ENCODE results near the gene PIGB.
"Not testable (repeated sequence)": the region's sequence is repeated elsewhere in the genome, so short reads cannot be mapped to it uniquely, and the experiment has no call there.

PIGB gene

DNA sequence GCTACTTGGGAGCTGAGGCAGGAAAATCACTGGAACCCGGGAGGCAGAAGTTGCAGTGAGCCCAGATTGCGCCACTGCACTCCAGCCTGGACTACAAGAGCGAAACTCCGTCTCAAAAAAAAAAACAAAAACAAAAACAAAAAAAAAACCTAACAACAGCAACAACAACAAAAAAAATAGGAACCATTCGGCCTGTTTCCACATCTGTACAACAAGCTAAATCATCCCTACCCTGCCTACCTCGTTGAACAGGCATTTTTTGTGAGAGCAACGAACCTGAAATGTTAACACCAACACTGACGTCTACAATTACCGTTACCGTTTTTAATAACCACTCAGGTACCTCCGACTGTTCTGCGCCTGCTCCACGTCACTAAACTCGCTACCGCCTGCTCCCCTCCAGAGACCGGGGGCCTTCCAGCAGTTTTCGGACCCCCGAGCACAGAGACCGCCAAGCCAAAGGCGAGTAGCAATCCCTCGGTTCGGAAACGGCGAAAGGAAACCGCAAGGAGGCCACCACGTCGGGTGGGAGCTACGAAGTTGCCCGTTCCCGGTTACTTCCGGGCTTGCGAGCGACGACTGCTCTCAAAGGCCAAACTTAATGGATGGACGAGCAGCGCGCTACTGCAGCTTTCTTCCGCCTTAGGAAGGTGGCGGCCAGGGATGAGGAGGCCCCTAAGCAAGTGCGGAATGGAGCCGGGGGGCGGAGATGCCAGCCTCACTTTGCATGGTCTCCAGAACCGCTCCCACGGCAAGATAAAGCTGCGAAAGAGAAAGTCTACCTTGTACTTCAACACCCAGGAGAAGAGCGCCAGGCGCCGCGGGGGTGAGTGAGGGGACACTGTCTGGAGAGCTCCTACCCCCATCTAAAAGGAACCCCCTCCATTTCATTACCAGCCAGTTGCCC lies at the start of gene PIGB, which contains the start of gene PIGBOS1:
TSS of gene PIGB (plus strand) at position 635 of the 907 bp plus-strand sequence. CDS start at position 664, 29 bp downstream.
TSS of gene PIGBOS1 (minus strand) at position 536 of the 907 bp plus-strand sequence. CDS start 1,331 bp downstream, outside the sequence.
- DNase-seq = peak; percentile 79

DNA sequence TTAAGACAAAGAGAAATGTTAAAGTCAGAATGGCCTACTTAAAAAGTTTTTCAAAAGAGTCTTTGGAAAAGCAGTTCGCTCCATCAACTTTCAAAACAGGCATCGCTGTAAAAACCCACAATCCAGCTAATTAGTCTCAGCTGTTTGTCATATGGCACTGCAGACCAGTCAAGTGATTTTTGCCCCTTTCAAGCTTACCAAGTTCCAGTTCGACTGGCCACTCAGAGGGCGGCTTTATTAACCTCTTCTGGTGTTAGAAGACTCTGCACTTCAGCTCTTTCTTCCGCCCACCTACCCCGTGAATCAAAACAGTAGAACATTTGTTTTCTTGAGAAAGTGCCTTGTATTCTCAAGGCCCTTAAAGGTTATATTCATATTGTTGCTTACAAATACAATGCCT lies 48.7 kb upstream of the PIGB start:
- no peak for DNase-seq

DNA sequence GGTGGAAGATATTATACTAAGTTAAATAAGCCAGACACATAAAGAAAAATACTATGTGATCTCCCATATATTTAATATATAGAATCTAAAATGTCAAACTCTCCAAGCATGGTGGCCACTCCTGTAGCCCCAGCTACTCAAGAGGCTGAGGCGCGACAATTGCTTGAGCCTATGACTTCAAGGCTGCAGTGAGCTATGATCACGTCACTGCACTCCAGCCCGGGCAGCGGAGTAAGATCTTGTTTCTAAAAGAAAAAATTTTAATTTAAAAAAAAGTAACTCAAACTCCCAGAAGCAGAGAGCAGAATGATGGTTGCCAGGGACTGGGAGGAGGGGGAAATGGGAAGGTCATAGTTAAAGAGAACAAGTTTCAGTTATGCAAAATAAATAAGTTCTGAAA lies 42.7 kb upstream of the PIGB start:
- no peak for DNase-seq

DNA sequence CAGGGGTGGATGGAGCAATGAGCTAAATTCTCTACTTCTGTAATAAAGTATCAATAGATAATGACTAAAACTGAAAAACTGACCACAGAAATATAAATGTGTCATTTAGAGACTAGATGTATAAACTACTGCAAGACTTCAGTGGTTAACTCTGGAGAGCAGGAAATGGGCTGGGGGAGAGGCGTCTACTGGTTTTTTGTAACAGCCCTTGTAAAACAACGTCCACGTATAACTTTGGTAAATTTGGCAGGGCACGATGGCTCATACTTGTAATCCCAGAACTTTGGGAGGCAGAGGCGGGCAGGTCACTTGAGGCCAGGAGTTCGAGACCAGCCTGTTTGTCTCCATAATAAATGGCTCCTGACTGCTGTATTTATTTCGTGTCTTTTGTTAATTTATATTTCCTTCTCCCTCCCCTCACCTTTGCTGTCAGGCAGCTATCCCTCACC lies 41.9 kb upstream of the PIGB start:
- DNase-seq = peak; percentile 65

DNA sequence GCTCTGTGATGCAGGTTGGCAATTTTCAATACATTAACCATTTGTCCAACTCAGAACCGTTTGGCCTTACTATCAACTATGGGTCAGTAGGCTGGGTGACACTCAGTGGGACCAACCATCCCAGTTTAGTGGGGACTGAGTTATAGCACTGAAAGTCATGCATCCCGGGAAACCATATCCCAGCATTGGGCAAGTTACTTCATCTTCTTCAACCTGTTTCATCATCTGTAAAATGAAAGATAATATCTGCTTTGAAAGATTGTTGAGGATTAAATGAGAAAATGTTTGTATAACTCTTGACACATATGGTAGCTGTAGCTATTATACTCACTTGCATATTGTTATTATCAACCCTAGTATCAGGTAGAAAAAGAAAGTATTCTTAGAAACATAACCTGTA lies 41.3 kb upstream of the PIGB start:
- no peak for DNase-seq

DNA sequence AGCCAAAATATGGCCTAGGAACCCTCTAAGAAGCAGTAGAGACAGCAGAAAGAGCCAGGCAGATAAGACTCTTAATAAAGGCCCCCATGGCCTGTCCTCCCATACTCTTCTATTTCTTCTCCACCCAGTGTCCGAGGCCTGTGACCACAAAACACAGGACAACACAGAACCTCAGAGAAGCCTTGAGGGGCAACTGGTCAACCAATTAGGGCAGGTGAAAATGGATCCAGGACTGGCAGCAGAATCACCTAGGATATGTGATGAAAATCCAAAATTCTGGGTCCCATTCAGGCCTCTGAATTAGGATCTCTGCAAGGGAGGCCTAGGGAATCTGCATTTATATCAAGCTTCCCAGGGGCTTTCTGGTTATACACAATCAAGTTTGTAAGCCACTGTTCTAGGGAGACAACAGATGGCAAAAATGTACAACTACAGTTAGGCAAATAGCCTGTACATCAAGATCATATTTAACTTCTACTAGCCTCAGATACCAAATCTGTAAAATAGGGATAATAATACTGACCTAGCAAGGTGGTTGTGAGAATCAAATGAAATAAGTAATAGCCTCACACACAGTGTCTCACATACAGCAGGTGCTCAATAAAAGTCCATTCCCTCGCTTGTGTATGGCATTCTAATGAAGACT lies 39.8 kb upstream of the PIGB start:
- DNase-seq = no peak

DNA sequence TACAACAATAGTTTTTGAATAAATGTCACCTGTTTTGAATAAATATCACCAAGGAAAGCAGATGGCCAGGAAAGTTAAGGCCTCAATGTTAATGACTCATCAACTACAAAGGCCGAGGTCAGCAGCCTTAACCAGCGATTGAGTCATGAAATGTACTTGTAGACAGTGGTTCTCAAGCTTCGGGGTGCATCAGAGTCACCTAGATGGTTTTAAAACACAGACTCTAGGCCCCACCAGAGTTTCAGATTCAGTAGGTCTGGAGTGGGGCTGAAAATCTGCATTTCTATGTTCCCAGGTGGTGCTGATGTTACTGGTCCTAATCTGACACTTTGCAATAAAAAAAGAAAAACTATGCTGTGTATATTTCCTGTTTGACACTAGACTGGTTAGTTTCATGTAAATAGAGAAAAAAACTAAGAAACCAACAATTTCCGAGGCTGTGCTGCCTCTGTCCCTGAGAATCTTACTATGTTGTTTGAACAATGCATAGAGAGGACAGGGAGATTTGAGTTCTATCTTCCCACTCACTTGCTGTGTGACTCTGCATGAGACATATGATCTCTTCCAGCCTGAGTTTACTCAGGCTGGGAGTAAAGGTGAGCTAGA lies 39.2 kb upstream of the PIGB start:
- peak; percentile 71 for DNase-seq

DNA sequence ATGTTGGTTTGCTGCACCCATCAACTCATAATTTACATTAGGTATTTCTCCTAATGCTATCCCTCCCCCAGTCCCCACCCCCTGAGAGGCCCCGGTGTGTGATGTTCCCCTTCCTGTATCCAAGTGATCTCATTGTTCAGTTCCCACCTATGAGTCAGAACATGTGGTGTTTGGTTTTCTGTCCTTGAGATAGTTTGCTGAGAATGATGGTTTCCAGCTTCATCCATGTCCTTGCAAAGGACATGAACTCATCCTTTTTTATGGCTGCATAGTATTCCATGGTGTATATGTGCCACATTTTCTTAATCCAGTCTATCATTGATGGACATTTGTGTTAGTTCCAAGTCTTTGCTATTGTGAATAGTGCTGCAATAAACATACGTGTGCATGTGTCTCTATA lies 38.4 kb upstream of the PIGB start:
- DNase-seq = peak; percentile 59

DNA sequence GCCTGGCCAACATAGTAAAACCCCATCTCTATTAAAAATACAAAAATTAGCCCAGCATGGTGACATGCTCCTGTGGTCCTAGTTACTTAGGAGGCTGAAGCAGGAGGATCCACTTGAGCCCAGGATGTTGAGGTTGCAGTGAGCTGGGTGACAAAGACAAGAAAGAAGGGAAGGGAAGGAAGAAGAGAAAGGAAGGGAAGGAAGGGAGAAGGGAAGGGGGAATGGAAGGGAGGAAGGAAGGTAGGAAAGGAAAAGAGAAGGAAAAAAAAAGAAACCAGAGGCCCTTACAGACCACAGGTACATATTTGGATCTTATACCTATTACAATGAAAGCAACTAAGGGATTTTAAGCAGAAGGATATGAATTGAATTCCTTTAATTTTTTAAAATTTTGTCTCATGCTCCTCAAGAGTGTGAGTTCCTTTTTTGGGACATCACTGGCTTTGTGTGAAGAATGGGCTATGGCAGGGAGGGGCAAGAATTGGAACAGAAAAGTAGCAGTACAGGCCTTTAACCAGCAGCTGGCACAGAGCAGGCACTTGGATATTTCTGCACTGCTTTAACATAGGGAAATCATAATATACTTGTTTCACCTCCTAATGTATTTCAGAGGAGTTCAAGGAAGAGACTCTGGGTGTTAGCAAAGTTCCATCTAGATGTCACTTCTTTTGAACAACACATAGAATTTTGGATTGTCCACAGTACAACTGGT lies 37.3 kb upstream of the PIGB start:
- no peak for DNase-seq

DNA sequence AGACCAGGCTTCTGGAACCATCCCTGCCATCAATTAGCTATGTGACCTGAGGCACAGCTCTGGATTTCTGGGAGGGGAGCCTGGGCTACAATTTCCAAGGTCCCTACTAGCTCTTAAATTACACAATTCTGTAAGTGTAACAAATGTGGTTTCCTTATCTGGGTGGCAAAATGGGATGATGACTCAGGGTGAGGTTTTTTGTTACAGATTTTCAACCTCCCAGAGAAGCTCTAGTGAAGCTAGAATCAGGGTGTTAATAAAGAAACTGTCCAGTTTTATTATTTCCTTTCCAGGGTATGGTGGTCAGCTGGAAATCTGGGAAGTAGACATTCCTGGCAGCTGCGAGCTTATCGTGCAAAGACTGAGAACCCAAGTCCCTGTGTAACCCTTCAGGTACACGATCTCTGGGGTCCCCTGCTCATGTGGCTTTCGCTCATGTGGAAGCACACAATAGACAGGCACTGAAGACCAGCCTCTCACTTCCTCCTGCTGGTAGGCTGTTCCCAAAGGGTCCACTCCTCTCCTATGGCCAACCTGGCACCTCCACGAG lies 36.7 kb upstream of the PIGB start:
- DNase-seq = no peak

DNA sequence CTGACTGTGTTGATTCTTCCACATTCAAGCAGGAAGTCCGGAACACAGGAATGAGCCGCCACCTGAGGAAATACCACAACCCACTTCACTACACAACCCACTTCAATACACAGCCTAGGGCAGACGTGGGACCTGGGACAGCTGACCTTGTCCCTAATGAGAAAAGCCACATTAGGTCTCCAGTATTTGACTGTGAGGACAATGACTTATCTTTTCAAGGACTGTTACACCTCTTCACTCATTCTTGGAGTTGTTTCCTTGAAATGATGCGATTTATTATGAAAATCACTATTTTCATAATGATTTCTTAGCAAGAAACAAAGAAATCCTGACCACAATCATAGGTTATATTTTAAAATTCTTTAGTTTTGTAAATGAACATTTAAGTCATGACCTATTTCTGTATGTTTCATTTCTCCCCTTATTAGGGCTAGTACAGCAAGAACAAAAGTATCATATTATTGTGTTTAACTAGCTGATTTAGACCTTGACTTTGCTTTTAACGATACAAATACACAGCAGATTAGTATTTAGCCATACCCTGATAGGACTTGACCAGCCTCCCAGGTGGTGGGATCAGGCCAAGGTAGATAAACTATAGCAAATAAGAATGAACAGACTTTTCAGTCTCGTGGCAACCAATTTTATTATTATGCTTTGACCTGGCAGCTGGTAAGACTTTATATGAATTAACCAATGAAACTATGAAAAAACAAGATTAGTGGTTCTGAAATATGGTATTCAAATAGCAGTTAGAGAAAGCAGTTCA lies 35.5 kb upstream of the PIGB start:
- DNase-seq = no peak

DNA sequence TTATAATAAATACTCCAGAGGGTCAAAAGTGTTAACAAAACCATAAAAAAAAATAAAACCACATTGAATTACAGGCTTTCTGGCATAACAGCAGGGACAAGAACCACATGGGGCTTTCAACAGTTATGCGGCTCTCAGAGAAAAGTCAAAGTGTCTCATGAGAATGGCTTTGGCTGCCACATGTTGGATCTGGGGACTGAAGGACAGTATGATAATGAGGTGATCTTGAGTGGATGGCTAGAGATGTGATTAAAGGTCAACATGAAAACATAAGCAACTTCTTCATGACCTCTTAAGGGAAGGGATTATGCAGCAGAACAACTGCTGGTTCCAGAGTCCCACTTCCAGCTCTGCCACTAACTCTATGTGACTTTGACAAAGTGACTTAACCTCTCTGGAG lies 34.6 kb upstream of the PIGB start:
- DNase-seq = no peak

DNA sequence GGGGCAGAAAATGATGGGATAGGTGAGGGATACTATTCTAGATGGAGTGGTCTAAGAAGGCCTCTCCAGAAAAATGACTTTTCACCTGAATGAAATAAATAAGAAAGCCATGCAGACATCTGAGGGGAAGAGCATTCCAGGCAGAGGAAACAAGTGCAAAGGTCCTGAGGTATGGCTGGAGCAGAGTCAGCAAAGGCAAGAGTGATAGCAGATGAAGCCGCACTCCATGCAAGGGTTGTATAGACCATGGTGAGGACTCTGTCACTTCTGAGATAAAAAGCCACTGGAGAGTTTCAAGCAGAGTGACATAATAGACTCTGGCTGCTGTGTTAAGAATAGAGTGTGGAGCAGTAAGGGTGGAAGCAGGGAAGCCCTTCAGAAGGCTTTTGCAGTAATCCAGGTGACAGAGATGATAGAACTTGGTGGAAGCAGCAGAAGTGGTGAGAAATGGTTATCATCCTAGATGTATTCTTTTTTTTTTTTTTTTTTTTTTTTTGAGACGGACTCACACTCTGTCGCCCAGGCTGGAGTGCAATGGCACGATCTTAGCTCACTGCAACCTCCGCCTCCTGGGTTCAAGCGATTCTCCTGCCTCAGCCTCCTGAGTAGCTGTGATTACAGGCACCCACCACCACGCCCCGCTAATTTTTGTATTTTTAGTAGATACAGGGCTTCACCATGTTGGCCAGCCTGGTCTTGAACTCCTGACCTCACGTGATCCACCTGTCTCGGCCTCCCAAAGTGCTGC lies 32.4 kb upstream of the PIGB start:
- DNase-seq = not testable (repeated sequence)

DNA sequence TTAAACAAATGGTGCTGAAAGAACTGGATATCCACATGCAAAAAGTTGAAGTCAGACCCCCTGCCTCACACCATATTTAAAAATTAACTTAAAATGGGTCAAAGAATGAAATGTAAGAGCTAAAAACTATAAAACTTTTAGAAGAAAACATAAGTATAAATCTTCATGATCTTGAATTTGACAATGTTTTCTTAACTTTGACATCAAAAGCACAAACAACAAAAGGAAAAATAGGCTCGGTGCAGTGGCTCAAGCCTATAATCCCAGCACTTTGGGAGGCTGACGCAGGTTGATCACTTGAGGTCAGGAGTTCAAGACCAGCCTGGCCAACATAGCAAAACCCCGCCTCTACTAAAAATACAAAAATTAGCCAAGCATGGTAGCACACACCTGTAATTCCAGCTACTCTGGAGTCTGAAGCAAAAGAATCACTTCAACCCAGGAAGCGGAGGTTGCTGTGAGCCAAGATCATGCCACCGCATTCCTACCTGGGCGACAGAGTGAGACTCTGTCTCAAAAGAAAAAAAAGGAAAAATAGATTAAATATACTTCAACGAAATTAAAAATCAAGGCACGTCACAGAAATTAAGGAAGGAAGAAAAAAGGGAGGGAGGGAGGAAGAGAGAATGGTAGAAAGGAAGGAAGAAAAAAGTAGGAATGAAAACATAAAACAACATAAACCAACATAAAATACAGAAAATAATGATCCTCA lies 30.9 kb upstream of the PIGB start:
- no peak for DNase-seq

DNA sequence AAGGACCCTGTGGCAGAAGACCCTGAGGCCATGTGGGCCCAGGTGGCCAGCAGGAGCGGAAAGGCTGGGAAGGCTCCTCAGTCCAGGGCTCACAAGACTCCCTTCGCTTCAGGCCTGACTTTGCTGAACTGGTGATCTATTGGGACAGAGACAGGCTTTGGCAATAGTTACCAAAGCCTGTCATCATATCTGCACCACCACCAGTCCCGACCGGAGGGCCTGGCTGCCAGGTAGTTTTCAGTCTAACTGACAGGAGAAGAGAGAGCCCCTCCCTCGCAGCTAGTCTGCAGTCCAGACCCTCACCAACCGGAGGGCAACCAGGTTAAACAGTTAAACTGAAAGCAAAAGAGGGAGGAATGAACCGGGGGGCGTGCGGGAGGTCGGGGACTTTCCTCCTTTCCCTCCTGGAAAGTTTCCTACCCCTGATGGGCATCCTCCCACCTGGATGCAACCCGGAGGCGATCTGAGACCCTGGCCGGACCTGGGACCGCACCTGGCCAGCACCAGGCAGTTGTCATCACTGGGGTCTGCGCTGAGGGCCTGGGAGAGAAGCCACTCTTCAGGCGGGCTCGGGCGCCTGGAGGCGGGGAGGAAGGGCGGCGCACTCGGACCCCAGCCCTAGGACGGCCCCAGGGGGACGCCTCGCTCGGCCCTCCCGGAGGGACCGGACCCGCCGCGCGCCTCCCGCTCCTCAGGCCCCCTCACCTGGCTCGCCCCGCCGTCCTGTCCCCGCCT lies 29.8 kb upstream of the PIGB start:
- DNase-seq = peak; percentile 49

DNA sequence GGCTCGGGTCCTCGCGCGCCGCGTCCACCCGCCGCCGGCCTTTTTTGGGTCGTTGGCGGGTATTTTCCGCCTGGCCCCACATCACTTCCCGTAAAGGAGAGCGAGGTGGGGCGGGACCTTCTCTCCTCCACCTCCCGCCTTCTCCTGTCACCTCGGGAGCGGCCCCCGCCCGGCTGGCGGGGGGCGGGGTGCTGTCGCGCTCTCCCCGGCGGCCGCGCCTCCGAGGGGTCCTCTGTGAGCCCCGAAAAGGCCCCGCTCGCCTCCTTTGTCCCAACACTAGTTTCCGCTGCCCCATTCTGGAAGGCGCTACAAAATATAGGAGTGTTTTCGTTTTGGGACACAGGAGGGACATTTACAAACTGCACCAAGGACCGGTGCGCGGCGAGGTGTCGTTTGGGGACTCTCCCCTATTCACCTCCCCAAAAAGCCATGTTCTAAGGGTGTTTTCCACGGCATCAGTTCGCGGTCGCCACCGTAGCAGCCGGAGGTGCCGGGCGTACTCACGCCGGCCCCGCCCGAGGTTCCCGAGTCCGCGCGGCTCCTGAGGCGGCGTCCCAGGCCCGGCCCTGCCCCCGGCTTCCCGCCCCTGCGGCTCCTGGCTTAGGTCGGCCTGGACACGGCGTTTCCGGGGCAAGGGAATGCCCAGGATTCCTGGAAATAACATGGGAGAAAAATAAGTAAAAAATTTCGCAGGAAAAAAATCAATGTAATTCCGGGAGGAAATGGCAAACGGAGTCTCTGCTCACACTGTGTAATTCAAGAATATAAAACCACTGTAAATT lies 29.1 kb upstream of the PIGB start, which contains the start of gene RAB27A:
TSS of gene RAB27A (minus strand) at position 68 of the 782 bp plus-strand sequence. CDS start 54,879 bp downstream, outside the sequence.
- peak; percentile 79 for DNase-seq

DNA sequence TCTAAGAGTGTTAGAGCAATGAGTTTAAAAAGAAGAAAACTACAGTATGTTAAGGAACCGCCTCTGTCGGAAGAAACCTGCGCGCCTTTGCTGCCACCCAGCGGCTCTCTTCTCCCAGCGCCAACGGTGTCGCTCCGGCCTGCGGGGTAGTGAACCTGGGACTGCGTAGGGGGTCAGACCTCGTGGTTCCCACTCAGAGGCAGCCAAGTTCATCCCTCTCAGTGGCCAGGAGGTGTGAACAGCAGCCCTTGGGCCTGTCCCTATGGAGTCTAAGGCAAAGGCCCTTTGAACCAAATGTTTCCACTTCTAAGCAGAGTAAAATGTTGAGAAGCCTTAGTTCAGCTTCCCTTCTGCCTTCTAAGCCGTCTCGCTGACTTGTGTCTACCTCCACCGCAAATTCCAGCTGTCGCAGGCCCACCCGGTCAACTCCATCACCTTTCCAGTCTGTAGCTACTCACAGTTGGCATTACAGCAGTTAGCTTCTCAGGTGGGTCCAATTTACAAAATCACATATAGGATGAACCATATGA lies 28.4 kb upstream of the PIGB start:
- peak; percentile 88 for DNase-seq

DNA sequence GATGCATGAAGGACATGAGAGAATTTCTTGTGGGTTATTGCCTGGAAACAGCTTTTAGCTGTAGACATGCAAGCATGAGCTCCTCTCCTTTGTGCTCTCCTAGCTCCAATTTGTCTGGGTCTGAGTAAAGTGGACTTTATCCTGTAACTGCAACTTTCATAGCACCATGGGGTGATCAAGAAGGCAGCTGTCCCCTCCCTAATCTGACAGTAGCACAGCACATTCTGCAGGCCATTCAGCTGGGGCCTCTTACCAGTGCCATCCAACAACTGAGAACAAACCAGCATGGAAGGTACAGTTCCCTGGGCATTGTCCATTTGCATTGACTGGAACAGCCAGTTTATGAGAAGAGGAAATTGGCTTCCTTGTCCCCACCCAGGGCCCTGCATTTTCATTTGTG lies 21.7 kb upstream of the PIGB start:
- no peak for DNase-seq

All from CD4-positive, alpha-beta T cell treated with Interleukin-6 for 4 hours (primary cell).